ENCODE measurements around the gene CIRBP. TPM values are rescaled to one million over a fixed set of nuclear protein-coding genes. Genes with fewer than 3 reads are reported as not detected.
A peak's percentile ranks its signal among the peaks of the same experiment; 100 is the strongest.

Gene CIRBP
- total RNA-seq, 1 experiment from 2014 or later, result 263 TPM

- H3K4me1 ChIP-seq (ENCODE audit: insufficient read depth, low read length), result no peaks in the 10 kb centered on the region
- no peak overlapping the region for H2BK20ac ChIP-seq (ENCODE audit: low read depth, low read length, poor library complexity, severe bottlenecking)
- H3K23me2 ChIP-seq (ENCODE audit: insufficient read length, low read depth, low read length, poor library complexity, severe bottlenecking), result peaks cover 11% of the 10 kb centered on the region
- H3K18ac ChIP-seq (ENCODE audit: insufficient read length, low read depth, low read length), result no peak overlapping the region
- no CpG with 5 or more reads among the region's 34 CpGs for WGBS (ENCODE audit: extremely low coverage, insufficient read length, low lambda C conversion rate)
- H4K8ac ChIP-seq (replicated peaks; ENCODE audit: insufficient read length, low read depth, low read length), result no peak overlapping the region
- H3K27ac Mint-ChIP-seq, result peak overlapping the region; percentile 52 to 90 (median 82); a peak in 5 of 7 replicates
- H3K9ac ChIP-seq (ENCODE audit: extremely low read depth, insufficient read length, low read length), result no peak overlapping the region
- H3K56ac ChIP-seq (ENCODE audit: insufficient read length, low read depth, low read length), result no peak overlapping the region
- H4K20me1 ChIP-seq (ENCODE audit: control insufficient read depth, insufficient read depth, insufficient read length), result no peaks in the 10 kb centered on the region
- H2BK5ac ChIP-seq (ENCODE audit: insufficient read length, low read length), result no peak overlapping the region
- H4K91ac ChIP-seq (ENCODE audit: insufficient read length, low read depth, low read length), result no peak overlapping the region
- H2AK5ac ChIP-seq (ENCODE audit: insufficient read length, low read length), result no peak overlapping the region
- no peak overlapping the region for H3K4ac ChIP-seq (ENCODE audit: low read depth, low read length)
- H2BK15ac ChIP-seq (ENCODE audit: low read depth, low read length), result no peak overlapping the region
- peaks cover 1% of the 10 kb centered on the region for H3K27me3 Mint-ChIP-seq (ENCODE audit: low read depth)
- peaks cover 13 to 19% of the 10 kb centered on the region in 2 experiments for H3K4me1 Mint-ChIP-seq
- H3K9me3 Mint-ChIP-seq, result no peaks in the 10 kb centered on the region; a peak in 1 of 5 replicates
- H3K14ac ChIP-seq (ENCODE audit: insufficient read depth, low read length), result no peak overlapping the region
- H3K4me3 Mint-ChIP-seq, result peak overlapping the region; percentile 76 to 87
- H3K79me1 ChIP-seq (ENCODE audit: insufficient read depth, low read depth, low read length, poor library complexity, severe bottlenecking), result no peaks in the 10 kb centered on the region
- H2BK12ac ChIP-seq (ENCODE audit: insufficient read length, low read depth, low read length), result no peak overlapping the region
- H3K79me2 ChIP-seq (ENCODE audit: insufficient read depth, low read length), result no peaks in the 10 kb centered on the region; the same call in 1 of the 2 replicates
- H3K36me3 Mint-ChIP-seq (ENCODE audit: insufficient read depth in 1 of 3, low read depth in 3 of 3), result peaks cover 0 to 15% (median 7%) of the 10 kb centered on the region in 3 experiments; a peak in 4 of 7 replicates
- H2AFZ ChIP-seq (ENCODE audit: low read length), result no peak overlapping the region
- peak overlapping the region; percentile 8 for H3K4me2 ChIP-seq (ENCODE audit: insufficient read depth, insufficient read length, low read length)
- no peak overlapping the region for H3K27ac ChIP-seq (ENCODE audit: insufficient read length, low read depth, low read length)
- no peak for TF ChIP-seq CTCF (conservative IDR thresholded peaks at IDR 0.05)
- DNase-seq, result no peak
- H2BK120ac ChIP-seq (ENCODE audit: low read depth, low read length, poor library complexity, severe bottlenecking), result no peak overlapping the region
- H3K27me3 ChIP-seq (ENCODE audit: insufficient read depth, low read length), result no peaks in the 10 kb centered on the region
- H4K5ac ChIP-seq (ENCODE audit: insufficient read length, low read depth, low read length), result no peak overlapping the region
- H3K9me3 ChIP-seq (ENCODE audit: control insufficient read depth, low read depth, low read length), result no peaks in the 10 kb centered on the region
- H3K23ac ChIP-seq (ENCODE audit: insufficient read length, low read depth, low read length), result no peak overlapping the region
- H3T11ph ChIP-seq (ENCODE audit: low read length), result no peak overlapping the region
Observed at GRCh38 chr19:1238369-1239303, 30.5 kb upstream of the CIRBP start.
